ENCODE measurements around the gene VSIG10. TPM values are rescaled to one million over a fixed set of nuclear protein-coding genes. Genes with fewer than 3 reads are reported as not detected.

The VSIG10 gene
- total RNA-seq, 2 experiments from 2014 or later = 9.2 to 9.8 TPM

- Histone ChIP-seq H3K4me2 (ENCODE audit: low read length) (peak overlapping the region; percentile 90), H3K4me1 (ENCODE audit: insufficient read depth, low read length, poor library complexity, severe bottlenecking) (peaks cover 34% of the 10 kb centered on the region), H2AFZ (ENCODE audit: low read length) (no peak overlapping the region), H3K27ac (ENCODE audit: low read depth, low read length, poor library complexity, severe bottlenecking) (no peak overlapping the region), H3K4me3 (ENCODE audit: low read depth, low read length, poor library complexity, severe bottlenecking) (peak overlapping the region; percentile 78), H3K36me3 (ENCODE audit: insufficient read depth, low read length) (no peaks in the 10 kb centered on the region), H3K9me2 (ENCODE audit: insufficient read depth, low read length) (no peaks in the 10 kb centered on the region), H3K79me2 (ENCODE audit: insufficient read depth, low read depth, low read length) (no peaks in the 10 kb centered on the region), H4K20me1 (ENCODE audit: insufficient read depth, low read length) (no peaks in the 10 kb centered on the region), H3K9me3 (ENCODE audit: low read length) (no peaks in the 10 kb centered on the region)
- CTCF ChIA-PET (ENCODE audit: unreplicated experiment) = interaction anchor here (0.6 kb wide), 1 partner anchor 97 kb away, joined by 3 read pairs; no protein-coding TSS in a partner anchor
- intact Hi-C loops (cut with micrococcal nuclease; ENCODE audit: unreplicated experiment) = loop anchor here (5.0 kb wide), 2 partner anchors 78 to 182 kb away; partner anchors contain the start of gene PEBP1
- POLR2A ChIA-PET = interaction anchor here (0.5 to 0.6 kb wide), 2 partner anchors 77 to 154 kb away, joined by 3 read pairs; no protein-coding TSS in a partner anchor
- no peak for DNase-seq (ENCODE audit: low spot score)
- no TSS peak for BruUV-seq (replicated peaks)
- TF ChIP-seq EZH2phosphoT487 (IDR thresholded peaks at IDR 0.05; ENCODE audit: borderline replicate concordance, low read depth, low read length) = no peak
Measured at GRCh38 chr12:118059341-118060191, 44.2 kb downstream of the VSIG10 start.

- Histone ChIP-seq H3K4me2 (ENCODE audit: low read length) (no peak overlapping the region), H3K4me1 (ENCODE audit: insufficient read depth, low read length, poor library complexity, severe bottlenecking) (peaks cover 28% of the 10 kb centered on the region), H3K9me3 (ENCODE audit: low read length) (no peaks in the 10 kb centered on the region), H2AFZ (ENCODE audit: low read length) (no peak overlapping the region), H3K27ac (ENCODE audit: low read depth, low read length, poor library complexity, severe bottlenecking) (no peak overlapping the region), H3K79me2 (ENCODE audit: insufficient read depth, low read depth, low read length) (no peaks in the 10 kb centered on the region), H3K36me3 (ENCODE audit: insufficient read depth, low read length) (no peaks in the 10 kb centered on the region), H4K20me1 (ENCODE audit: insufficient read depth, low read length) (no peaks in the 10 kb centered on the region), H3K4me3 (ENCODE audit: low read depth, low read length, poor library complexity, severe bottlenecking) (no peak overlapping the region), H3K9me2 (ENCODE audit: insufficient read depth, low read length) (no peaks in the 10 kb centered on the region)
- ChIA-PET CTCF (ENCODE audit: unreplicated experiment) (interaction anchor here (0.6 kb wide), 1 partner anchor 98 kb away, joined by 3 read pairs; no protein-coding TSS in a partner anchor), POLR2A (interaction anchor here (0.5 to 0.6 kb wide), 2 partner anchors 80 to 153 kb away, joined by 3 read pairs; no protein-coding TSS in a partner anchor)
- intact Hi-C loops (cut with micrococcal nuclease; ENCODE audit: unreplicated experiment) = loop anchor here (5.0 kb wide), 1 partner anchor 182 kb away; no protein-coding TSS in a partner anchor
- DNase-seq (ENCODE audit: low spot score) = no peak
- BruUV-seq (replicated peaks) = no TSS peak
- TF ChIP-seq EZH2phosphoT487 (IDR thresholded peaks at IDR 0.05; ENCODE audit: borderline replicate concordance, low read depth, low read length) = no peak
- no peak for TF ChIP-seq CTCF (conservative IDR thresholded peaks at IDR 0.05; ENCODE audit: low read length)
Measured at GRCh38 chr12:118058881-118059280, 44.9 kb downstream of the VSIG10 start.

GRCh38 chr12:118058227-118058626 lies 45.6 kb downstream of the VSIG10 start:
- no peaks in the 10 kb centered on the region for H3K9me2 ChIP-seq (ENCODE audit: insufficient read depth, low read length)
- H3K4me3 ChIP-seq (ENCODE audit: low read depth, low read length, poor library complexity, severe bottlenecking) = no peak overlapping the region
- H3K27ac ChIP-seq (ENCODE audit: low read depth, low read length, poor library complexity, severe bottlenecking) = no peak overlapping the region
- H3K4me1 ChIP-seq (ENCODE audit: insufficient read depth, low read length, poor library complexity, severe bottlenecking) = peaks cover 23% of the 10 kb centered on the region
- H3K36me3 ChIP-seq (ENCODE audit: insufficient read depth, low read length) = no peaks in the 10 kb centered on the region
- TF ChIP-seq CTCF (conservative IDR thresholded peaks at IDR 0.05; ENCODE audit: low read length) (no peak), EZH2phosphoT487 (IDR thresholded peaks at IDR 0.05; ENCODE audit: borderline replicate concordance, low read depth, low read length) (no peak)
- no peaks in the 10 kb centered on the region for H3K9me3 ChIP-seq (ENCODE audit: low read length)
- H2AFZ ChIP-seq (ENCODE audit: low read length) = no peak overlapping the region
- ChIA-PET POLR2A (interaction anchor here (0.6 to 0.7 kb wide), 2 partner anchors 80 to 271 kb away, joined by 3 read pairs; no protein-coding TSS in a partner anchor), CTCF (ENCODE audit: unreplicated experiment) (no interaction called here)
- intact Hi-C loops (cut with micrococcal nuclease; ENCODE audit: unreplicated experiment) = loop anchor here (5.0 kb wide), 1 partner anchor 181 kb away; no protein-coding TSS in a partner anchor
- no TSS peak for BruUV-seq (replicated peaks)
- H3K79me2 ChIP-seq (ENCODE audit: insufficient read depth, low read depth, low read length) = no peaks in the 10 kb centered on the region
- no peak for DNase-seq (ENCODE audit: low spot score)
- no peaks in the 10 kb centered on the region for H4K20me1 ChIP-seq (ENCODE audit: insufficient read depth, low read length)
- no peak overlapping the region for H3K4me2 ChIP-seq (ENCODE audit: low read length)
